Progenitor cell of endocrine pancreas (in vitro differentiated cells): ENCODE results near the gene PXMP4. TPM values are rescaled to one million over a fixed set of nuclear protein-coding genes. Genes with fewer than 3 reads are reported as not detected.
A peak's percentile ranks its signal among the peaks of the same experiment; 100 is the strongest.

Experiments
- DNase-seq: peaks from one replicate; pipeline ENCODE4 v3.0.0; 2021; ENCODE audit warnings: low spot score; ENCODE audit not compliant: unreplicated experiment
- H3K27ac Mint-ChIP-seq: 2 replicates; pipeline ENCODE4 v1.8.0; 2021; ENCODE audit warnings: mild to moderate bottlenecking, moderate library complexity, mixed read lengths
- H3K27me3 Mint-ChIP-seq: 2 replicates; pipeline ENCODE4 v1.8.0; 2021; ENCODE audit warnings: mixed read lengths
- H3K36me3 Mint-ChIP-seq: 2 replicates; pipeline ENCODE4 v1.8.0; 2022; ENCODE audit warnings: mixed read lengths; ENCODE audit not compliant: insufficient read depth
- H3K4me1 Mint-ChIP-seq: 2 replicates; pipeline ENCODE4 v1.8.0; 2021; ENCODE audit warnings: low read depth, mixed read lengths
- H3K4me3 Mint-ChIP-seq: 2 replicates; pipeline ENCODE4 v1.8.0; 2021; ENCODE audit warnings: low read depth, mild to moderate bottlenecking, moderate library complexity, mixed read lengths
- H3K9me3 Mint-ChIP-seq: 2 replicates; pipeline ENCODE4 v1.8.0; 2021; ENCODE audit warnings: low read depth, mixed read lengths
- CTCF ChIP-seq: fragments of 200-600 bp; sonication (generic); IDR thresholded peaks from one replicate; pipeline ENCODE4 v1.5.0; 2021; ENCODE audit warnings: antibody characterized with exemption, mild to moderate bottlenecking; ENCODE audit not compliant: unreplicated experiment
- total RNA-seq: library from RNA; stranded (reverse); gene quantifications from 2 replicates; pipeline ENCODE4 v1.2.1, GENCODE V29; 2021

The PXMP4 gene
- total RNA-seq, 1 donor from 2014 or later = 5.0 TPM

- Mint-ChIP-seq H3K27ac (peak within 1 kb of the TSS; percentile 1), H3K36me3 (peaks cover 14% of the 10 kb centered on the region), H3K4me3 (peak within 1 kb of the TSS; percentile 76), H3K4me1 (peaks cover 16% of the 10 kb centered on the region), H3K27me3 (peaks cover 3% of the 10 kb centered on the region), H3K9me3 (no peaks in the 10 kb centered on the region)
- TF ChIP-seq CTCF = peak; percentile 30
- peak; percentile 77 for DNase-seq
Measured at GRCh38 chr20:33666293-33667244, 53.5 kb downstream of the PXMP4 start, which contains the start of gene ACTL10. Gene ACTL10, plus strand, starts transcription at chr20:33666943. Its CDS starts 555 bp downstream, at chr20:33667498.

- H3K27me3 Mint-ChIP-seq = peaks cover 3% of the 10 kb centered on the region
- H3K4me1 Mint-ChIP-seq = peaks cover 11% of the 10 kb centered on the region
- TF ChIP-seq CTCF = no peak
- peaks cover 11% of the 10 kb centered on the region for H3K36me3 Mint-ChIP-seq
- H3K4me3 Mint-ChIP-seq = peak overlapping the region; percentile 85
- no peak for DNase-seq
- H3K27ac Mint-ChIP-seq = peak overlapping the region; percentile 50
- H3K9me3 Mint-ChIP-seq = no peaks in the 10 kb centered on the region
Measured at GRCh38 chr20:33664762-33665144, 55.4 kb downstream of the PXMP4 start.

- Mint-ChIP-seq H3K27ac (peak overlapping the region; percentile 50), H3K9me3 (no peaks in the 10 kb centered on the region), H3K27me3 (peaks cover 3% of the 10 kb centered on the region), H3K36me3 (peaks cover 10% of the 10 kb centered on the region), H3K4me3 (peak overlapping the region; percentile 85), H3K4me1 (peaks cover 11% of the 10 kb centered on the region)
- DNase-seq = no peak
- TF ChIP-seq CTCF = no peak
Measured at GRCh38 chr20:33664085-33664761, 55.9 kb downstream of the PXMP4 start.

- H3K27me3 Mint-ChIP-seq = peaks cover 3% of the 10 kb centered on the region
- no peaks in the 10 kb centered on the region for H3K9me3 Mint-ChIP-seq
- TF ChIP-seq CTCF = no peak
- H3K4me1 Mint-ChIP-seq = peaks cover 11% of the 10 kb centered on the region
- peak overlapping the region; percentile 85 for H3K4me3 Mint-ChIP-seq
- peak; percentile 71 for DNase-seq
- peak overlapping the region; percentile 87 for H3K27ac Mint-ChIP-seq
- H3K36me3 Mint-ChIP-seq = peaks cover 7% of the 10 kb centered on the region
Measured at GRCh38 chr20:33663161-33664084, 56.7 kb downstream of the PXMP4 start.

- peak within 1 kb of the TSS; percentile 85 for H3K4me3 Mint-ChIP-seq
- H3K4me1 Mint-ChIP-seq = peaks cover 11% of the 10 kb centered on the region
- peaks cover 5% of the 10 kb centered on the region for H3K36me3 Mint-ChIP-seq
- peaks cover 3% of the 10 kb centered on the region for H3K27me3 Mint-ChIP-seq
- H3K27ac Mint-ChIP-seq = peak within 1 kb of the TSS; percentile 87
- DNase-seq = no peak
- no peaks in the 10 kb centered on the region for H3K9me3 Mint-ChIP-seq
- TF ChIP-seq CTCF = no peak
Measured at GRCh38 chr20:33662172-33662571, 57.9 kb downstream of the PXMP4 start, which contains the start of gene C20orf144. Gene C20orf144, plus strand, starts transcription at chr20:33662327. Its CDS starts 19 bp downstream, at chr20:33662346.
